WTC11 (cell line): ENCODE measurements around the gene JOSD1.

Experiments
- CBFB ChIP-seq: sonication (generic); formaldehyde crosslinking; IDR thresholded peaks from 2 replicates; pipeline ENCODE4 v1.8.1; 2022; ENCODE audit warnings: mild to moderate bottlenecking, low read depth, missing genetic modification reagents
- CTCF ChIP-seq: fragments of 200-600 bp; IDR thresholded peaks from 2 replicates; pipeline ENCODE4 v1.8.0; 2022; ENCODE audit warnings: antibody characterized with exemption
- FOXP1 ChIP-seq: sonication (generic); formaldehyde crosslinking; IDR thresholded peaks from 2 replicates; pipeline ENCODE4 v1.8.0; 2022; ENCODE audit warnings: missing genetic modification reagents, mild to moderate bottlenecking, moderate library complexity, borderline replicate concordance
- JUN ChIP-seq: sonication (generic); formaldehyde crosslinking; IDR thresholded peaks from 2 replicates; pipeline ENCODE4 v1.8.0; 2023; ENCODE audit warnings: mild to moderate bottlenecking, missing genetic modification reagents
- NR3C1 ChIP-seq: sonication (generic); formaldehyde crosslinking; conservative IDR thresholded peaks from 2 replicates; pipeline ENCODE4 v1.8.1; 2023; ENCODE audit warnings: low read depth, mild to moderate bottlenecking, missing genetic modification reagents
- OVOL2 ChIP-seq: fragments of 250-450 bp; sonication (Bioruptor Pico); IDR thresholded peaks from 2 replicates; pipeline ENCODE4 v1.9.0; 2021; ENCODE audit warnings: mild to moderate bottlenecking, borderline replicate concordance
- TCF7 ChIP-seq: sonication (generic); formaldehyde crosslinking; IDR thresholded peaks from 2 replicates; pipeline ENCODE4 v1.8.0; 2022; ENCODE audit warnings: mild to moderate bottlenecking, low read depth, missing genetic modification reagents, moderate library complexity
- TF ChIP-seq, protein P1 (sequence below): sonication (generic); formaldehyde crosslinking; conservative IDR thresholded peaks from 2 replicates; pipeline ENCODE4 v1.8.1; 2023; ENCODE audit warnings: mild to moderate bottlenecking, low read depth, missing genetic modification reagents, moderate library complexity
- TF ChIP-seq, protein P2 (sequence below): sonication (generic); formaldehyde crosslinking; IDR thresholded peaks from 2 replicates; pipeline ENCODE4 v1.8.0; 2022; ENCODE audit warnings: mild to moderate bottlenecking, missing genetic modification reagents
- TF ChIP-seq, protein P3 (sequence below): sonication (generic); formaldehyde crosslinking; IDR thresholded peaks from 2 replicates; pipeline ENCODE4 v1.8.0; 2022; ENCODE audit warnings: mild to moderate bottlenecking, missing genetic modification reagents
- TF ChIP-seq, protein P4 (sequence below): sonication (generic); formaldehyde crosslinking; IDR thresholded peaks from 2 replicates; pipeline ENCODE4 v1.8.1; 2023; ENCODE audit warnings: mild to moderate bottlenecking, missing genetic modification reagents
- TF ChIP-seq, protein P5 (sequence below): sonication (generic); formaldehyde crosslinking; IDR thresholded peaks from 2 replicates; pipeline ENCODE4 v1.8.0; 2023; ENCODE audit warnings: missing genetic modification reagents

- TF ChIP-seq OVOL2 (CRISPR knock-in tag): no peak
- TF ChIP-seq, protein P1, sequence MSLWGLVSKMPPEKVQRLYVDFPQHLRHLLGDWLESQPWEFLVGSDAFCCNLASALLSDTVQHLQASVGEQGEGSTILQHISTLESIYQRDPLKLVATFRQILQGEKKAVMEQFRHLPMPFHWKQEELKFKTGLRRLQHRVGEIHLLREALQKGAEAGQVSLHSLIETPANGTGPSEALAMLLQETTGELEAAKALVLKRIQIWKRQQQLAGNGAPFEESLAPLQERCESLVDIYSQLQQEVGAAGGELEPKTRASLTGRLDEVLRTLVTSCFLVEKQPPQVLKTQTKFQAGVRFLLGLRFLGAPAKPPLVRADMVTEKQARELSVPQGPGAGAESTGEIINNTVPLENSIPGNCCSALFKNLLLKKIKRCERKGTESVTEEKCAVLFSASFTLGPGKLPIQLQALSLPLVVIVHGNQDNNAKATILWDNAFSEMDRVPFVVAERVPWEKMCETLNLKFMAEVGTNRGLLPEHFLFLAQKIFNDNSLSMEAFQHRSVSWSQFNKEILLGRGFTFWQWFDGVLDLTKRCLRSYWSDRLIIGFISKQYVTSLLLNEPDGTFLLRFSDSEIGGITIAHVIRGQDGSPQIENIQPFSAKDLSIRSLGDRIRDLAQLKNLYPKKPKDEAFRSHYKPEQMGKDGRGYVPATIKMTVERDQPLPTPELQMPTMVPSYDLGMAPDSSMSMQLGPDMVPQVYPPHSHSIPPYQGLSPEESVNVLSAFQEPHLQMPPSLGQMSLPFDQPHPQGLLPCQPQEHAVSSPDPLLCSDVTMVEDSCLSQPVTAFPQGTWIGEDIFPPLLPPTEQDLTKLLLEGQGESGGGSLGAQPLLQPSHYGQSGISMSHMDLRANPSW (CRISPR knock-in tag): no peak
- no peak for TF ChIP-seq CTCF
- no peak for TF ChIP-seq FOXP1 (CRISPR knock-in tag)
- no peak for TF ChIP-seq CBFB (CRISPR knock-in tag)
- no peak for TF ChIP-seq JUN
- TF ChIP-seq, protein P2, sequence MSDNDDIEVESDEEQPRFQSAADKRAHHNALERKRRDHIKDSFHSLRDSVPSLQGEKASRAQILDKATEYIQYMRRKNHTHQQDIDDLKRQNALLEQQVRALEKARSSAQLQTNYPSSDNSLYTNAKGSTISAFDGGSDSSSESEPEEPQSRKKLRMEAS: no peak
- TF ChIP-seq, protein P3, sequence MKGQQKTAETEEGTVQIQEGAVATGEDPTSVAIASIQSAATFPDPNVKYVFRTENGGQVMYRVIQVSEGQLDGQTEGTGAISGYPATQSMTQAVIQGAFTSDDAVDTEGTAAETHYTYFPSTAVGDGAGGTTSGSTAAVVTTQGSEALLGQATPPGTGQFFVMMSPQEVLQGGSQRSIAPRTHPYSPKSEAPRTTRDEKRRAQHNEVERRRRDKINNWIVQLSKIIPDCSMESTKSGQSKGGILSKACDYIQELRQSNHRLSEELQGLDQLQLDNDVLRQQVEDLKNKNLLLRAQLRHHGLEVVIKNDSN: no peak
- no peak for TF ChIP-seq NR3C1 (CRISPR knock-in tag)
- TF ChIP-seq, protein P4, sequence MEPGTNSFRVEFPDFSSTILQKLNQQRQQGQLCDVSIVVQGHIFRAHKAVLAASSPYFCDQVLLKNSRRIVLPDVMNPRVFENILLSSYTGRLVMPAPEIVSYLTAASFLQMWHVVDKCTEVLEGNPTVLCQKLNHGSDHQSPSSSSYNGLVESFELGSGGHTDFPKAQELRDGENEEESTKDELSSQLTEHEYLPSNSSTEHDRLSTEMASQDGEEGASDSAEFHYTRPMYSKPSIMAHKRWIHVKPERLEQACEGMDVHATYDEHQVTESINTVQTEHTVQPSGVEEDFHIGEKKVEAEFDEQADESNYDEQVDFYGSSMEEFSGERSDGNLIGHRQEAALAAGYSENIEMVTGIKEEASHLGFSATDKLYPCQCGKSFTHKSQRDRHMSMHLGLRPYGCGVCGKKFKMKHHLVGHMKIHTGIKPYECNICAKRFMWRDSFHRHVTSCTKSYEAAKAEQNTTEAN (CRISPR knock-in tag): no peak
- TF ChIP-seq, protein P5, sequence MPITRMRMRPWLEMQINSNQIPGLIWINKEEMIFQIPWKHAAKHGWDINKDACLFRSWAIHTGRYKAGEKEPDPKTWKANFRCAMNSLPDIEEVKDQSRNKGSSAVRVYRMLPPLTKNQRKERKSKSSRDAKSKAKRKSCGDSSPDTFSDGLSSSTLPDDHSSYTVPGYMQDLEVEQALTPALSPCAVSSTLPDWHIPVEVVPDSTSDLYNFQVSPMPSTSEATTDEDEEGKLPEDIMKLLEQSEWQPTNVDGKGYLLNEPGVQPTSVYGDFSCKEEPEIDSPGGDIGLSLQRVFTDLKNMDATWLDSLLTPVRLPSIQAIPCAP: no peak
- no peak for TF ChIP-seq TCF7 (CRISPR knock-in tag)
These were observed 3.2 kb downstream of the JOSD1 start for GRCh38 chr22:38697425-38698089.
